ENCODE results near the gene LDB3. TPM values are rescaled to one million over a fixed set of nuclear protein-coding genes. Genes with fewer than 3 reads are reported as not detected.

LDB3 gene, protein sequence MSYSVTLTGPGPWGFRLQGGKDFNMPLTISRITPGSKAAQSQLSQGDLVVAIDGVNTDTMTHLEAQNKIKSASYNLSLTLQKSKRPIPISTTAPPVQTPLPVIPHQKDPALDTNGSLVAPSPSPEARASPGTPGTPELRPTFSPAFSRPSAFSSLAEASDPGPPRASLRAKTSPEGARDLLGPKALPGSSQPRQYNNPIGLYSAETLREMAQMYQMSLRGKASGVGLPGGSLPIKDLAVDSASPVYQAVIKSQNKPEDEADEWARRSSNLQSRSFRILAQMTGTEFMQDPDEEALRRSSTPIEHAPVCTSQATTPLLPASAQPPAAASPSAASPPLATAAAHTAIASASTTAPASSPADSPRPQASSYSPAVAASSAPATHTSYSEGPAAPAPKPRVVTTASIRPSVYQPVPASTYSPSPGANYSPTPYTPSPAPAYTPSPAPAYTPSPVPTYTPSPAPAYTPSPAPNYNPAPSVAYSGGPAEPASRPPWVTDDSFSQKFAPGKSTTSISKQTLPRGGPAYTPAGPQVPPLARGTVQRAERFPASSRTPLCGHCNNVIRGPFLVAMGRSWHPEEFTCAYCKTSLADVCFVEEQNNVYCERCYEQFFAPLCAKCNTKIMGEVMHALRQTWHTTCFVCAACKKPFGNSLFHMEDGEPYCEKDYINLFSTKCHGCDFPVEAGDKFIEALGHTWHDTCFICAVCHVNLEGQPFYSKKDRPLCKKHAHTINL
- 0.04 and 0.52 TPM in 2 replicates for total RNA-seq (2014; rRNA removed)
- Bru-seq, nascent RNA = percentile 31 among the genes with signal in this experiment
- percentile 23 among the genes with signal in this experiment for BruChase-seq, experiment 1, labeled RNA remaining after a 6-hour chase
- percentile 20 among the genes with signal in this experiment for BruChase-seq, experiment 2, labeled RNA remaining after a 2-hour chase
- long read RNA-seq, partial matches to known transcripts = 0 of 1 reads
- long read RNA-seq, other reads (novel, unspliced or antisense) = 1 of 1 reads

DNA sequence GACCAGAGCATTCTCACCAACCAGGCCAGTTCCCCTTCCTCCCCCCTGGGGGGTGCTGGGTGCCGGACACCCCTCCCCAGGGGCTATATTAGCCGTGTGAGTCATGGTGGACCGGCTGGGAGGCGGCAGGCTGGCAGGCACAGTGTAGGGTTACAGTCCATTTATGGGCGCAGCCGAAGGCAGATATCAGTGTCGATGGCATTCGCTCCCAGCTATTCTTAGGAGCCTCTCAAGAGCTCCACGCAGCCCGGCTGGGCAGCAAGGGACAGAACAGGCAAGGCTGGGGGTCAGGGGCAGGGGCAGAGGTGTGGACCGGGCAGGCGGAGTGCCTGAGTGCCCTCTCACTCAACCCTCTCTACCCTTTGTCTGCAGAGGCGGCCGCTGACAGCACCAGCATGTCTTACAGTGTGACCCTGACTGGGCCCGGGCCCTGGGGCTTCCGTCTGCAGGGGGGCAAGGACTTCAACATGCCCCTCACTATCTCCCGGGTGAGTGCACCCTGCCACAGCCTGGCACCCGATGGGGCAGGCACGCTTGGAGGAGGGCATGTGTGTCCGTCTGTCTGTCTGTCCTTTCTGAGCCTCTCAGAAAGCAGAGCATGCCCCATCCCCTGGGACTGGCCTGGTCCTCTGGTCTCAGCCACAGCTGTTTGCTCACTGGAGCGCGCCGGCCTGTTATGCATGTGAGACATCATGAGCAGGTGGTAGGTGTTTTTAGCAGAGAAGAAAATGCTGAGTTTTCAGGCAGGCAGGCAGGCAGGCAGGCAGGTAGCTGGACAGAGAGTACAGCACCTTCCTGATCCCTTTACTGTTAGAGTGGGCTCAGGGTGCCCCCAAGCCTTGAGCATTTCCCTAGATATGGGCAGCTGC, at the start of gene LDB3:
TSS of gene LDB3 (plus strand) at position 215 of the 869 bp plus-strand sequence. CDS start at position 396, 181 bp downstream.
- Histone ChIP-seq H3K79me2 (ENCODE audit: low read length) (no peaks in the 10 kb centered on the region), H3K36me3 (ENCODE audit: low read depth, low read length) (no peaks in the 10 kb centered on the region), H2AFZ (ENCODE audit: low read length) (0 out of 2 replicates have a peak within 1 kb of the TSS, but pooled peaks have one; percentile 15), H4K20me1 (ENCODE audit: low read length) (no peaks in the 10 kb centered on the region), H3K9ac (ENCODE audit: low read length) (no peak within 1 kb of the TSS), H3K9me3 (ENCODE audit: low read length) (no peaks in the 10 kb centered on the region), H3K4me3 (ENCODE audit: low read length) (no peak within 1 kb of the TSS), H3K4me2 (ENCODE audit: low read length) (peak within 1 kb of the TSS; percentile 71), H3K27me3 (ENCODE audit: low read length) (no peaks in the 10 kb centered on the region), H3K27ac (ENCODE audit: low read length) (no peak within 1 kb of the TSS), H3K4me1 (ENCODE audit: insufficient read depth, low read length) (peaks cover 59% of the 10 kb centered on the region), H3K9me2 (replicated peaks; ENCODE audit: low read length) (no peaks in the 10 kb centered on the region), H3F3A (ENCODE audit: low read length, unreplicated experiment) (no peaks in the 10 kb centered on the region)
- POLR2A ChIA-PET (ENCODE audit: unreplicated experiment) = no interaction called here
- intact Hi-C loops (cut with micrococcal nuclease) = no loop called here
- ATAC-seq (peak; percentile 71), DNase-seq (peak; percentile 75)
- BruUV-seq (replicated peaks) = no TSS peak
- TF ChIP-seq EZH2 (IDR thresholded peaks at IDR 0.05; ENCODE audit: low read length, unreplicated experiment) (no peak), EZH2phosphoT487 (IDR thresholded peaks at IDR 0.05; ENCODE audit: borderline replicate concordance, low read length) (no peak)
- TF ChIP-seq, protein P1, sequence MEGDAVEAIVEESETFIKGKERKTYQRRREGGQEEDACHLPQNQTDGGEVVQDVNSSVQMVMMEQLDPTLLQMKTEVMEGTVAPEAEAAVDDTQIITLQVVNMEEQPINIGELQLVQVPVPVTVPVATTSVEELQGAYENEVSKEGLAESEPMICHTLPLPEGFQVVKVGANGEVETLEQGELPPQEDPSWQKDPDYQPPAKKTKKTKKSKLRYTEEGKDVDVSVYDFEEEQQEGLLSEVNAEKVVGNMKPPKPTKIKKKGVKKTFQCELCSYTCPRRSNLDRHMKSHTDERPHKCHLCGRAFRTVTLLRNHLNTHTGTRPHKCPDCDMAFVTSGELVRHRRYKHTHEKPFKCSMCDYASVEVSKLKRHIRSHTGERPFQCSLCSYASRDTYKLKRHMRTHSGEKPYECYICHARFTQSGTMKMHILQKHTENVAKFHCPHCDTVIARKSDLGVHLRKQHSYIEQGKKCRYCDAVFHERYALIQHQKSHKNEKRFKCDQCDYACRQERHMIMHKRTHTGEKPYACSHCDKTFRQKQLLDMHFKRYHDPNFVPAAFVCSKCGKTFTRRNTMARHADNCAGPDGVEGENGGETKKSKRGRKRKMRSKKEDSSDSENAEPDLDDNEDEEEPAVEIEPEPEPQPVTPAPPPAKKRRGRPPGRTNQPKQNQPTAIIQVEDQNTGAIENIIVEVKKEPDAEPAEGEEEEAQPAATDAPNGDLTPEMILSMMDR (conservative IDR thresholded peaks at IDR 0.05; ENCODE audit: low read depth, low read length) = no peak
- CTCF ChIA-PET = no interaction called here

DNA sequence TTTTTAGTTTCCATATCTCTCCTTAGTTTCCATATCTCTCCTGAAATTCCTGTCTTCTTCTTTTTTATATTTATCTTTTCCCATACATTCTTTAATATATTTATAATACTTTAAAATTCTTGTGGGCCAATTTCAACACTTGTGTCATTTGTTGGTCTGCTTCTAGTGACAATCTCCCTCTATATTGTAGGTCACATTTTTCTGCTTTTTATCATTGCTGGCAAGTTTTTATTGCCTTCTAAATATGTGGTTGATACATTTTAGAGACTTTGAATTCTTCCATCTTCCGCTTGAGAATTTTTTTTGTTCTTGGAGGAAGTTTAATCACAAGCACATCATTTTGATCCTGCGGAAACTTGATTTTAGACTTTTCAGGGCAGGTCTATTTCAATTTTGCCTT, 40.0 kb upstream of the LDB3 start:
- Histone ChIP-seq H3F3A (ENCODE audit: low read length, unreplicated experiment) (no peaks in the 10 kb centered on the region), H3K4me1 (ENCODE audit: insufficient read depth, low read length) (no peaks in the 10 kb centered on the region), H3K9ac (ENCODE audit: low read length) (no peak overlapping the region), H2AFZ (ENCODE audit: low read length) (no peak overlapping the region), H3K36me3 (ENCODE audit: low read depth, low read length) (no peaks in the 10 kb centered on the region), H3K9me3 (ENCODE audit: low read length) (no peaks in the 10 kb centered on the region), H4K20me1 (ENCODE audit: low read length) (no peaks in the 10 kb centered on the region), H3K27ac (ENCODE audit: low read length) (no peak overlapping the region), H3K79me2 (ENCODE audit: low read length) (no peaks in the 10 kb centered on the region), H3K27me3 (ENCODE audit: low read length) (no peaks in the 10 kb centered on the region), H3K4me3 (ENCODE audit: low read length) (no peak overlapping the region), H3K4me2 (ENCODE audit: low read length) (no peak overlapping the region), H3K9me2 (replicated peaks; ENCODE audit: low read length) (no peaks in the 10 kb centered on the region)
- ChIA-PET POLR2A (ENCODE audit: unreplicated experiment) (no interaction called here), CTCF (no interaction called here)
- ATAC-seq (no peak), DNase-seq (no peak)
- intact Hi-C loops (cut with micrococcal nuclease) = no loop called here
- TF ChIP-seq EZH2 (IDR thresholded peaks at IDR 0.05; ENCODE audit: low read length, unreplicated experiment) = no peak
- TF ChIP-seq EZH2phosphoT487 (IDR thresholded peaks at IDR 0.05; ENCODE audit: borderline replicate concordance, low read length) = no peak
- TF ChIP-seq, protein P1 (conservative IDR thresholded peaks at IDR 0.05; ENCODE audit: low read depth, low read length) = no peak
- BruUV-seq (replicated peaks) = no TSS peak
